Suppressor macrophage treated with lipopolysaccharide for 4 hours (primary cell): ENCODE data around the gene PLXDC2.

Experiments used
- DNase-seq: peaks from one replicate; pipeline ENCODE4 v3.0.0-alpha.2; 2020

The PLXDC2 gene

GRCh38 chr10:19915816-19916215, 99.6 kb downstream of the PLXDC2 start:
- DNase-seq: no peak

GRCh38 chr10:19917751-19918478, 101.7 kb downstream of the PLXDC2 start:
- DNase-seq: no peak

GRCh38 chr10:19918794-19919193, 102.6 kb downstream of the PLXDC2 start:
- peak; percentile 47 for DNase-seq

GRCh38 chr10:19919671-19920070, 103.4 kb downstream of the PLXDC2 start:
- DNase-seq: no peak

- DNase-seq: no peak
These were observed 104.0 kb downstream of the PLXDC2 start for GRCh38 chr10:19920075-19920726.

GRCh38 chr10:19921300-19922140, 105.3 kb downstream of the PLXDC2 start:
- DNase-seq: no peak

- DNase-seq: no peak
These were observed 106.2 kb downstream of the PLXDC2 start for GRCh38 chr10:19922236-19922963.

GRCh38 chr10:19925064-19925463, 108.8 kb downstream of the PLXDC2 start:
- DNase-seq: no peak

GRCh38 chr10:19928936-19929335, 112.7 kb downstream of the PLXDC2 start:
- no peak for DNase-seq

GRCh38 chr10:19929506-19930140, 113.4 kb downstream of the PLXDC2 start:
- DNase-seq: peak; percentile 58

GRCh38 chr10:19930936-19931893, 115.0 kb downstream of the PLXDC2 start:
- peak; percentile 46 for DNase-seq

GRCh38 chr10:19931894-19932590, 115.8 kb downstream of the PLXDC2 start:
- no peak for DNase-seq

GRCh38 chr10:19932806-19933371, 116.7 kb downstream of the PLXDC2 start:
- DNase-seq: no peak

- DNase-seq: no peak
These were observed 117.5 kb downstream of the PLXDC2 start for GRCh38 chr10:19933772-19934171.

- no peak for DNase-seq
These were observed 118.9 kb downstream of the PLXDC2 start for GRCh38 chr10:19935176-19935575.

GRCh38 chr10:19936289-19936688, 120.1 kb downstream of the PLXDC2 start:
- no peak for DNase-seq

- no peak for DNase-seq
These were observed 121.8 kb downstream of the PLXDC2 start for GRCh38 chr10:19937989-19938388.

- no peak for DNase-seq
These were observed 125.1 kb downstream of the PLXDC2 start for GRCh38 chr10:19941206-19941880.

- DNase-seq: no peak
These were observed 128.9 kb downstream of the PLXDC2 start for GRCh38 chr10:19944911-19945663.
